SIG-M5 treated with dmso at 0.1 percent for 504 hours (cell line): ENCODE data around the gene SNX10.

Experiments
- DNase-seq: peaks from one replicate; lab custom pipeline; 2025; ENCODE audit not compliant: unreplicated experiment; lab: John Stamatoyannopoulos, UW

Gene SNX10

DNA sequence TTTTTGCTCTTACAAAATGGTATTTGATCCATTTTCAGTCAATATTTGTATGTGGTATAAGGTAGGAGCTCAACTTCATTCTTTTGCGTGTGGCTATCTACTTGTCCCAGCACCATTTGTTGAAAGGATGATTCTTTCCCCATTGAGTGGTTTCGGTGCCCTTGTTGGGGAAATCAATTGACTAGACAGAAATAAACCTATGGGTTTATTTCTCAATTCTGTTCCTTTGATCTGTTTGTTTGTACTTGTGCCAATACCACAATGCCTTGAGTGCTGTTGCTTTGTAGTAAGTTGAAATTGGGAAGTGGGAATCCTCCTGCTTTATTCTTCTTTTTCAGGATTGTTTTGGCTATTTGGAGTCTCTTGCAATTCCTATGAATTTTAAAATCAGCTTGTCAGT lies 41.0 kb downstream of the SNX10 start:
- DNase-seq, result peak; percentile 43

DNA sequence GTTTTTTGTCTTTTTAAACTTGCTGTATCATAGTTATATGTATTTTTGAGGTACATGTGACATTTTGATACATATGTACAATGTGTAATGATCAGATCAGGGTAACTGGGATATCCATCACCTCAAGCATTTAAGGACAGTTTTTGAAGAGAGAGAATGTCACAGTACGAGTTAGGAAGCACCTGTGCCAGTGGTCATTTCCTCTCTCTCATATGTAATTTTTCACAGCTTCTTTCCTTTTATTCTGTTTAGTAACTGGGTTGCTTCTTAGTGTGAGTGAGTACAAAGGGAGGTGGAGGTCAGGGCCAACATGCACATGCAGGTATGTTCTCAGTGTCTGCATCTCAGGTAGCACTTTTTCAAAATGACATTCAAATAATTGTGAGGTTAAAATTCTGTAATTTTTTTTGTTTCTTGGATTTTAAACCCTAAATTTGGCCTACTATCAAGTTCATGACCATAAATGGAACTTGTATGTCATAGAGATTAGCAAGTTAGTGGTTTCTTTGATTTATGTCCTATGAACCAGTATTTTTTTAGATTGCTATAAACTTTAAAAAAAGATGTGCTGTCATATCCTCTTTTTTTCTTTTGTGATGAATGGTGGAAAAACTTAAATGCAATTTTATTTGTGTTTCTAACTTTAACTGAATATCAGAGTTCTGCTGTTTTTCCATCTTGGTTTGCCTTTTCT lies 42.7 kb downstream of the SNX10 start:
- DNase-seq, result no peak

DNA sequence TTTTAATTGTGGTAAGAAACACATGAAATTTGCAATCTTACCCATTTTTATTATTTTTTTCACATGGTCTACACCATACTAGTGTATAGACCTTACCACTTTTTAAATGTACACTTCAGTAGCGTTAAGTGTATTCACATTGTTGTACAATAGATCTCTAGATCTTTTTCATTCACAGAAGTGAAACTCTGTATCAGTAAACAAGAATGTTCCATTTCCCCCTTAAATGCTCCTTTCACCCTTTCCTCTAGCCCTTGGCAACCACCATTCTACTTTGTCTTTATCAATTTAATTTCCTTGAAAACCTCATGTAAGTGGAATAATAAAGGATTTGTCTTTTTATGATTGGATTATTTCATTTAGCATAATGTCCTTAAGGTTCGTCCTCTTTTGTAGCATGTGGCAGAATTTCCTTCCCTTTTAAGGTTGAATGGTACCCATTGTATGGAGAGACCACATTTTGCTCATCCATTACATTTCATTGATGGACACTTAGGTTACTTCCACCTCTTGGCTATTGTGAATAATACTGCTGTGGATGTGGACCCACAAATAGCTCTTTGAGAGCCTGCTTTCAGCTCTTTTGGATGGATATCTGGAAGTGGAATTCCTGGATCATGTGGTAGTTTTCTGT lies 45.7 kb downstream of the SNX10 start:
- DNase-seq, result peak; percentile 44

DNA sequence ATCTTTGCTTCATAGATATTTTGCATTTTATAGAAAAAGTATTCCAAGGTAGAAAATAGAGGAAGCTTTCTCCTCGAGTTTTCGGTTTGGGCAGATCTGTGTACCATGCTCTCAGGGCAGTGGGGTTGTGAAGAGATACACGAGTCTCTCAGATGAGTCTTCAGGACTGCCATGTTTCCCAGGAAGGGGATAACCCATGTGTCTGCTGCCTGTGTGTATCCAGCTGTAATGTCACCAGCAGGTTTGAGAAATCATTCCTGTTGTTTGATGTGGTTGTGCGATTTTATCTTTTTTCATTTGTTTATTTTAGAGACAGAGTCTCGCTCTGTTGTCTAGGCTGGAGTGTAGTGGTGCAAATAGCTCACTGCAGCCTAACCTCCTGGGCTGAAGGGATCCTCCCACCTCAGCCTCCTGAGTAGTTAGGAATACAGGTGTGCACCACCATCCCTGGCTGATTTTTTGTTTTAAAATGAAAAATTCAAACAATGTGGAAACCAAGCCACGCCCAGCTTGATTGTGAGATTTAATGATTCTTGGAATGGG lies 48.9 kb downstream of the SNX10 start:
- DNase-seq, result no peak

GRCh38 chr7:26343320-26343832 lies 51.7 kb downstream of the SNX10 start:
- no peak for DNase-seq

DNA sequence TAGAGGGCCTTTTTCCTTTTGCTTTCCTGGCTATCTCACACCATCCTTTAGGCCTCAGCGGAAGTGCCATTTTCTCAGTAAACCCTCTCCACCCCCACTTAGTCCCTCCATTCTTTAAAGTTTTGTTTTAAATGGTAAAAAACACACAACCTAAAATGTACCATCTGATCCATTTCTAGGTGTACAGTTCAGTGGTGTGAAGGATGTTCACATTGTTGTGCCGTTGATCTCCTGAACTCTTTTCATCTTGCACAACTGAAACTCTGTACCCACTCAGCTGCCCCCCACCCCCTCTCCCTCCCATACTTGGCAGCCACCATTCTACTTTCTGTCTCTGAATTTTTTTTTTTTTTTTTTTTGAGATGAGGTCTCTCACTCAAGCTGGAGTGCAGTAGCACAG lies 52.2 kb downstream of the SNX10 start:
- DNase-seq, result no peak

DNA sequence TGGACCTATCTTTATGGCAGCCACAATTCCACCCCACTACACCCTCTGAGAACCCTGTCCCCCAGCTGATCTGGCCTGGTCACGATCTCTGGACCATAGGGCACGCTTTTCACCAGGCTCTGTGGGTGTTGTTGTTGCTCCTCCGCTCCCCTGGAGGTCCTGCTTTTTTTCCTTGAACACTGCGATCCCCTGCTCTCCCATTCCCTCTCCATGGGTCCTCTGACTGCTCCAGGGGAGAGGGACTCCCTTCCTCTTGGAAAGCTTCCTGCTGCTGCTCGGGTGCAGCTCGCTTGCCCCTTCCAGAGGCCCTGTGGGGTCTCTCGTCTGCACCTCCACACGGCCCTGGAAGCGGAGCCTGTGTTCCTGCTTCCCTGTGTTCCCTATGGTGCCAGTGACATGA lies 53.5 kb downstream of the SNX10 start:
- DNase-seq, result no peak

DNA sequence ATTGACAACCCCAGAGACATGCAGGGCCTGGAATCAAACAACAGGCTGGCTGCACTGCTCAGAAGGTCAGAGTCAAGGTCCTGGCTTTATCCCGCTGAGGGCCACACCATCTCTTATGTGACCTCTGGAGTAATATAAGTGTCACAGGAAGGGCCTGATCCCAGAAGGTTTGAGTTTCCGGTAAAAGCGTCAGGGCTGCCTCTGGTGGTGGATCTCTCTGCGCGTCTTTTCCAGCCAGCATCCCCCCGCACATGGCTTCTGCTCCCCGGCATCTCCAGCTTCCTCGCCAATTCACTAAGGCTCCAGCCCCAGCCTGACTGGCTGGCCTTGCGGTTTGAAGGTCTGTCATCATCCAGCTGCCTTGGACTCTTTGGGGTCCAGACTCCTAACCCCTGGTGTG lies 54.2 kb downstream of the SNX10 start:
- no peak for DNase-seq

- no peak for DNase-seq
These were observed 55.0 kb downstream of the SNX10 start for GRCh38 chr7:26346611-26347203.

DNA sequence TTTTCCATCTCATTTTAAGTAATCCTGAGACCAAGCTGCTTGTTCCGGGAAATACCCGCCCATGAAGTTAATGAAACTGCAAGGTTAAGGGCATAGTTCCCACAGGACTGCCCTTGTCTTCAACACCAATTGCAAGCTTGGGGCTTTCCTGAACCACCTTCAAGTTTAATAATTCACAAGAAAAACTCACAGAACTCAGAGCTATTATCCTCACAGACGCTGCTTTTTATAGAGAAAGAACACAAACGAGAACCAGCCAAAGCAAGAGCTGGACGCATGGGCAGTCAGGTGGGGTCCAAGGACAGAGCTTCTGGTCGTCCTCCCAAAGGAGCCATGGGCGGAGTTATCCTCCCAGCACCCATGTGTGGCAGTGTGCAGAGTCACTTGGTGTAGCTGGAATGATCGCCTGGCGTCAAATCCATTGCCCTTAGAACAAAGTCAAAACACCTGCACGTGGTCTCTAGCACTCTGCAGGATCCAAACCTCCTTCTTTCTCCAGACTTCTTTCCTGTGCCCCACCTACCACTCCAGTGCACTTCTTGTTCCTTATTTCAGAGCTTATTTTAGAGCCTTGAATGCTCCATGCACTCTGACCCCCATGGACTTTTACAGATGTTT lies 56.7 kb downstream of the SNX10 start:
- DNase-seq, result no peak

GRCh38 chr7:26349005-26349915 lies 57.6 kb downstream of the SNX10 start:
- no peak for DNase-seq

GRCh38 chr7:26351171-26351570 lies 59.5 kb downstream of the SNX10 start:
- DNase-seq, result no peak

DNA sequence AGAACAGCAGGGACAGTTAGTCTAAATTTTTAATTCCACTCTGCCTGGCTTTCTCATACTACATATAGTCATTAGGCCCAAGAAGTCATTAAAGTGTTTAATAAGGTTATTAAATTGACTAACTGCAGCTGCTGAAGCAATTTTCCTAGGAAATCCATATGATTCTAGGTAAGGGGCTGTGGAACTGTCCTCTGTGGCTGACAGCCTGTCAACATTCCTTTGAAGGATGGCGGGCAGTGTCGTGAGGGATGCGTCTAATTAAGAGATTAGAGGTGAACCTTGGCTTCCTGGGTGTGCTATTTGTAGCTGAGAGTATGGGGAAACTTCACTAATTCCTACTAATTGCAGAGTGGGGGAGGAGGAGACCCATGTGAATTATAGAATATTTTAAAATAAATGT lies 64.6 kb downstream of the SNX10 start:
- no peak for DNase-seq

DNA sequence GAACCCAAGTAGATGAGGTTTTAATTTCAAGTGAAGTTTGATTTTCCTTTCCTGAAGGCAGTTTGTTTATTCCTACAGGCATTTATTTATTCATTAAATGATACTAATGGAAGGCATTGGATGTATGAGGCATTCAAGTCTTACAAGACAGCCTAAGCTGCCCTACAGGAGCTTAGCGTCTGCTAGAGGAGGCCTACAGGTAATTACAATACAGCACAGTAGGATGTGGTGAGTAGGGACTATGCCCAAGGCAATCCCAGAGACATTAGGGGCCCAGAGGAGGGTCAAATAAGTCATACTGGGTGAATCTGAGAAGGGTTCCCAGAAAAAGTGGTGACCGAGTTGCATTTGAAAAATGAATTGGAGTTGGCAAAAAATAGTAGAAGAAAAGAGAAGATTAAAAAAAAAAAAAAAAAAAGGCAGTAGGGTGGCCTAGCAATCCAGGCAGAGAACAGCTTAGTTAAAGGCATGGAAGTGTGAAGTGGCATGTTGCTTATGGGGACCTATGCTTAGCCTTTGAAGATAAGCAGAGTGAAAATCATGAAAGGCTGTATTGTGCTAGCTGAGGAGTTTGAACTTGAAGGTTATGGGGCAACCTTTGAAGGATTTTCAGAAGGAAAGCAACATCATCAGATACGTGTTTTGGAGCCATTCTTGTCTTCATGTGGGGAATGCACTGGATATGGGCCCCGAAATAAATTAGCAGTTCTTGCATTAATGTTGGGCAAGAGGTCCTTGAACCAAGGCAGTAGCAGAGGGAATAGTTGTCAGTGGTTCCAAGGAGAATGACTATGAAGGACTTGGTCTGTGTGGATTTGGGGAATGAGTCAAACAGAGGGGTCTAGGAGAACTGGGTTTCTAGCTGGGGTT lies 65.5 kb downstream of the SNX10 start:
- no peak for DNase-seq

DNA sequence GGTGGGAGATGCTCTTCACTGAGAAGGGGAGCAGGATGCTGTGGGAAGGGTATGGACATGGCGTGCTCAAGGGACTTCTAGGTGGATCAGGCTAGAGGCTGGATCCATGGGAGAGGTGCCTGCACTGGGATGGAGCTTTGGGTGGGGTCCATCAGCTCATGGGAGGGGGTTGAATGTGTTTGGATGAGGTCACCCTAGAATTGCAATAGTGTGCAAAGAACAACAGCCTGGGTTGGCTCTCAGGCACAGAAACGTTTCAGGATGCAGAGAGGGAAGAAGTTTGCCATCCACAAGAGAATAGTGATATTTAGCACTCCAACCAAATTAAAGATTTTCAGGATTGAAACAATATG lies 66.1 kb downstream of the SNX10 start:
- no peak for DNase-seq

DNA sequence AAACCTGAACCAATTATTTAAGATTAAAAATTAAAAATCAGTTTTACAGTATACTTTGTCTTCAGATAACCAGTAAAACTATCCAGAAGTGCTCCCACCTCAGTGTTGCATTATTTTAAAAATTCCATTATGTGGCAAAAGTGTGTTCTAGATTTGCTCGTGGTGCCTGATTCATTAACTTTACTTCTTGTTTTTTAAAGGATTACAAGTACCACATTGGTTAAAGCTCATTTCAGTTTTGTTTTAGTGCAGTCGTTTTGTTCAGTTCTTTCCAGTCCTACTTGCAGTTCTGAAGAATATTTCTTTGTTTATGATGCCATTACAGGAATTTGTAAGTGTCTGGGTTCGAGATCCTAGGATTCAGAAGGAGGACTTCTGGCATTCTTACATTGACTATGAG lies 69.0 kb downstream of the SNX10 start:
- peak; percentile 17 for DNase-seq

DNA sequence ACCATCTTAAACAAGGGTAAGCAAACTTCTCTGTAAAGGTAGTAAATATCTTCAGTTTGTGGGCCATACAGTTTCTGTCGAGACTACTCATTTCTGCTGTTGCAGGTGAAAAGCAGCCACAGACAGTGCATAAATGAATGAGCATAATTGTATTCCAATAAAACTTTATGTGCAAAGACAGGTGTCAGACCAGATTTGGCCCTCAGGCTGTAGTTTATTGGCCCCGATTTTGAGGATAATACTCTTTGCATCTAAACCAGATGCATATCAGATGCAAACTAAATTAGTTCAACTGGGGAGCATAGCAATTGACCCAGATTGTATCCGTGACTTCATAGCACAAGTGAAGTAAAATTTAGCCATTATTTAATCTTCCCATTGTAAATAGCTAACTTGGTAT lies 70.0 kb downstream of the SNX10 start:
- no peak for DNase-seq

GRCh38 chr7:26363465-26363864 lies 71.8 kb downstream of the SNX10 start:
- DNase-seq, result no peak

- peak; percentile 86 for DNase-seq
These were observed 73.6 kb downstream of the SNX10 start for GRCh38 chr7:26365077-26365900.
